Measurements from ENCODE around the gene KDELR3.
"Not testable (repeated sequence)": the region's sequence is repeated elsewhere in the genome, so short reads cannot be mapped to it uniquely, and the experiment has no call there.

The KDELR3 gene

GRCh38 chr22:38456272-38456835 lies 11.5 kb upstream of the KDELR3 start:
- no peak for DNase-seq (ENCODE audit: low read depth in 2 of 2)

- DNase-seq (ENCODE audit: low read depth in 2 of 2), result no peak
Measured at GRCh38 chr22:38456841-38457699, 10.8 kb upstream of the KDELR3 start.

GRCh38 chr22:38460426-38460840 lies 7.5 kb upstream of the KDELR3 start:
- no peak for DNase-seq (ENCODE audit: low read depth in 2 of 2)

DNA sequence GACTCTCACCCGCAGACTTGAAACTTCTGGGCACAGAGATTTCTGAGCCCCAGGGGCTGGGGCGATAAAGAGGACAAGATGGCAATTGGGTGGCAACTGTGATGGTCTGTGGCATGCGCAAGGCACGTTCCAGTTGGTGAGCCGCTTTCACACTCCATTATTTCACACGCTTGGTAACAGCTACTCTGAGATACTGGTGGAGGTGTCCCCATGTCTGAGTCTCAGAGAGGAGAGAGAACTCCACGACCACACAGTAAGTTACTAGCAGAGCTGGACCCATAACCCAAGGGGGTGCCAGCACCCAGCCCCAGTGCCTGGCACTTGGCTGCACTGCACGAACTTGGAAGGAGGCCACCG lies 6.9 kb upstream of the KDELR3 start:
- no peak for DNase-seq (ENCODE audit: low read depth in 2 of 2)

DNA sequence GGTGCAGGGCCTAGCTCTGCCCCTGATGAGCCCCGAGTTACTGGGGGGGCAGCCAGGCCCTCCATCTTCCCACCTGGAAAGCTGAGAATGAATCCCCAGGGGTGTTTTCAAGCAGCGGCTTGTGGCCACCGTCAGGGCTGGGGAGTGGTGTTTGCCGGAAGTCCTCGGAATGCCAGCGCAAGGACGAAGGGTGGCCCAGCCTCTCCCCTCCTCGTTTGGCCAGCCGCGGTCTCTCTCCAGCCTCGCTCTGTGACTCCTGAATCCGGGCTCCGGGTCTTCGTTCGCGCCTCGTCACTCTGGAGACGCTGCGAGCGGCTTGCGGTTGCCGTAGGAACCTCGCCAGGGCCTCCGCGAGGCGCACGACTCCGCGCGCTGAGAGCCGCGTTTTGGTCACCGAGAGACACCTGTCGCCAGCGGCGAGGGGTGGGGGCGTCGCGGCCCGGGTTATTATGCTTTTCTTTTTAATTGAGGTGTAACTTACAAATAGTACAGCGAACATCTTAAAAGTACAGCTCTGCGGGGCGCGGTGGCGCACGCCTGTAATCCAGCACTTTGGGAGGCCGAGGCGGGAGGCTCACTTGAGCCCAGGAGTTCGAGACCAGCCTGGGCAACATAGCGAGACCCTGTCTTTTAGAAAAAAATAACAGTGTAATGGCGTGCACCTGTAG lies 6.3 kb upstream of the KDELR3 start:
- DNase-seq (ENCODE audit: low read depth in 2 of 2), result peak in 1 of 2 donors; percentile 22

- DNase-seq (ENCODE audit: low read depth in 2 of 2), result no peak
Measured at GRCh38 chr22:38462960-38463784, 4.7 kb upstream of the KDELR3 start.

- no peak for DNase-seq (ENCODE audit: low read depth in 2 of 2)
Measured at GRCh38 chr22:38464992-38465672, 2.8 kb upstream of the KDELR3 start.

DNA sequence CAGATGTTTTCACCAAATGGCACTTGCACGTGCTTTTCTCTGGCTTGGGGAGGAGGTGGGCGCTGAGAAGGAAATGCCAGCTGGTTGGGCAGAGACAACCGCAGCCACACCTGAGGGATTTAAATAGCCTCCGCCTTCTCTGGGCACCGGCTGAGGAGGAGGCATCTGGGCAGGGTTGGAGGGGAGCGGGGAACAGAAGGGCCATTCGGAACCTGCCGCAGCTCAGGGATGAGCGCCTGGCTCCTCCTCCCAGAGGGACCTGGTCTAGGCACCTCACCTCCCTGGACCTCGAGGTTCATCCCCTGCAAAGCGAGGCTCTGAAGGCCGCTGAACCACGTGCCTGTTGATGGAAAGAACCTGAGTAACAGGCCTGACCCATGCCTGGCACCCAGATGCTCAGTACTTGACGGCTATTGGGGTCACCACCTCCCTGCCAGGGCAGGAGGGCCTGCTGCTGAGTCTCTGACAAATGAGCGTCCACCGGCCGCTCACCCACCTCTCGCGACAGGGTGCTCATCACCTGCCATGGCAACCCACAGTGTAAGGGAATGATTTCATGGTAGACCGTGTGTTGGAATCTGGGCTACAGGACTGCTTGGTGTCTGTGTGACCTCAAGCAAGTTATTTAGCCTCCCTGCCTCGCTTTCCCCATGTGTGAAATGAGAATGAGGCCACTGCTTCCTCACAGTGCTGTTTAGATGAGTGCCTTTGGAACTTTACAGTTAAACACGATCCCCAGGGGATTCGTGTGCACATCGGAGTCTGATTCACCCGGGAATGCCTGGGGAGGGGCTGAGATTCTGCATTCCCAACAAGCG lies 2.0 kb upstream of the KDELR3 start:
- no peak for DNase-seq (ENCODE audit: low read depth in 2 of 2)

DNA sequence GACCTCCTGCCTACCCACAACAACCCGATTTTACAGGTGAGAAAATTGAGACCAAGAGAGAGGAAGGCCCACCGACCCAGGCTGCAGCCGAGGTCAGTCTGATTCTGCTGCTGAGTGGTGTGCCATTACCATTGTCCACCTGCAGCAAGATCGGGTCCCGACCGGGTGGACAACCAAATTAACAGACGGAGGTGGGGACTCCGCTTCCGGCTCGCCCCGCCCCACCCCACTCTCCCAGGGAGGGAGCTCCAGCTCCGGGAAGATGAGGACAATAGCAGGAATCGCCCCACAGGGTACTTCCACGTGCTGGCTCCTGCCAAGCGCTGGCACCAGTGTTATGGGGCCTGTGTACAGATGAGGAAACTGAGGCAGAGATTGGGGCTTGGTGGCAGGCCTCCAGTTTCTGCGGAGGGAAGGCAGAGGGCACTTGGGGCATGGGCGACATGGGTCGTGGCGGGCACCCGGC lies 425 bp upstream of the KDELR3 start:
- no peak for DNase-seq (ENCODE audit: low read depth in 2 of 2)

- no peak for DNase-seq (ENCODE audit: low read depth in 2 of 2)
Measured at GRCh38 chr22:38468443-38469305, 778 bp downstream of the KDELR3 start.

DNA sequence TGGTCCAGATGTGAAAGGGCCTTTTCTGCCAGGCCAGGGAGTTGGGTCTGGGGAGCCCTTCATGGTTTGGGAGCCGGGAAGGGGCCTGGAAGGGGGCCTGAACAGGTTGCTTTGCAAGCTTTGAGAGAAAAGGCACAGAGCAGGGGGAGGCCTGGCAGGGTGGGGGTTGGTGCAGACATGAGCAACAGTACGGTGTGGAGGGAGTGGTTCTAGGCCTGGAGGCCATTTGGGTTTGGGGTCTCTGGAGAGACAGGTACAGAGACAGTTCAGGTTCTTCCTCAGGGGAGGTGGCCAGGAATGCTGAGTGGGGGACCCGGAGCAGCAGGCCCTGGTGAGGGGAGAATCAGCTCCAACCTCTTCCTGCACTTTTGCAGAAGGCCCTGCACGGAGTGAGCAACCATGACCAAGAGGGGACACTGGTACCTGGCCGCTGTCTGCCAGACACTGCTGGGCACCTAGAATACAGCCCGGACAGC lies 1.4 kb downstream of the KDELR3 start:
- DNase-seq (ENCODE audit: low read depth in 2 of 2), result no peak

DNA sequence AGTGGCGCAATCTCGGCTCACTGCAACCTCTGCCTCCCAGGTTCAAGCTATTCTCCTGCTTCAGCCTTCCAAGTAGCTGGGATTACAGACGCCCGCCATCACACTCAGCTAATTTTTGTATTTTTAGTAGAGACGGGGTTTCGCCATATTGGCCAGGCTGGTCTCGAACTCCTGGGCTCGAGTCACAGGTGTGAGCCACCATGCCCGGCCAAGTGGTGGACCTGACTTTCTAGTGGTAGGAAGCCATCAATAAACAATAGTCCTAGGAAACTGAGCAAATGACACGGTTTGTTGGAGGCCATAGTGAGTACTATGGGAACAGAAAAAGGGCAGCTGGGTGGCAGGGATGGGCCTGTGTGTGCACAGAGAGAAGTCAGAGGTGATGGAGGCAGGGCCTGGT lies 2.3 kb downstream of the KDELR3 start:
- DNase-seq (ENCODE audit: low read depth in 2 of 2), result not testable (repeated sequence)

GRCh38 chr22:38471237-38471636 lies 3.3 kb downstream of the KDELR3 start:
- no peak for DNase-seq (ENCODE audit: low read depth in 2 of 2)

DNA sequence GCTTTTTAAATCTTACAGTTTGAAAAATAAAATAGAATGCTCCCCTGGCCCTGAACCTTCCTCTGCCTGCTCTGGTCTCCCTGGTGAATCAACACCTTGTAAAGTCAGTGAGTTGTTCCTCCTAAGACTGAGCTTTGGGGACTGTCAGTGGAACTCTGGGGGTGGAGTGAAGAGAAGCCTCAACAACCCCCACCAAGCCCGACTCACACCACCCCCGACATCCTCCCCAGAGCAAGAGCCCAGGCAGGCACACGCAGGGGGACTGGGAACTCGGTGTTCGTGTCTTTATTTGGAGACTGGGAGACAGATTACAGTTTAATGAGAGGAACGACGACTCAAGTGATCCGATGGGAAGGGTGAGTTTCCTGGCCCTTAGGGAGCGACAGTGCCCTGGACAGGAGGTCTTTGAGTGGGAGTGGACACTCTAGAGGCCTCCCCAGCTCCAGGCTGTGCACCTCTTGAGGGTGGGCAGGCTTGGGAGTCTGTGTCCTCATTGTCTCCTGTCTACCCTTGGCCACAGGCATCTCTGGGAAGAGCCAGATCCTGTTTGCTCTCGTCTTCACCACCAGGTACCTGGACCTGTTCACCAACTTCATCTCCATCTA lies 6.2 kb downstream of the KDELR3 start:
- no peak for DNase-seq (ENCODE audit: low read depth in 2 of 2)

DNA sequence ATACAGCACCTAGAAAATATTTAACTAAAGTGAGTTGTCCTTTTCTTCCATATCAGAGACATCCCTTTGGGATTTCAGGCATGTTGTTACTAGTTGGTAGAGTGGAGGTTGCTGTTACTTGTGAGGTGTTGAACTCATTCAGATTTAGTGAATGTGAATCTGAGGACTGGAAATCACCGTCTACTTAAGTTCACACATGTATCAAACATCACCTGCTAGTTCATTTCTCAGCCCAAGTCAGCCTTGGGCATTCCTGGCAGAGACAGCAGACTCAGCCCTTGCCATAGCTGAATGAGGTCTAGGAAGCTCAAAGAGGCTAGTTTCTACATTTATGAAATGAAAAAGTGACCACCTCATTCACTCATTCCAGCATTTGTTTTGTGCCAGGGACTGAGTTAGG lies 9.7 kb downstream of the KDELR3 start:
- DNase-seq (ENCODE audit: low read depth in 2 of 2), result no peak

DNA sequence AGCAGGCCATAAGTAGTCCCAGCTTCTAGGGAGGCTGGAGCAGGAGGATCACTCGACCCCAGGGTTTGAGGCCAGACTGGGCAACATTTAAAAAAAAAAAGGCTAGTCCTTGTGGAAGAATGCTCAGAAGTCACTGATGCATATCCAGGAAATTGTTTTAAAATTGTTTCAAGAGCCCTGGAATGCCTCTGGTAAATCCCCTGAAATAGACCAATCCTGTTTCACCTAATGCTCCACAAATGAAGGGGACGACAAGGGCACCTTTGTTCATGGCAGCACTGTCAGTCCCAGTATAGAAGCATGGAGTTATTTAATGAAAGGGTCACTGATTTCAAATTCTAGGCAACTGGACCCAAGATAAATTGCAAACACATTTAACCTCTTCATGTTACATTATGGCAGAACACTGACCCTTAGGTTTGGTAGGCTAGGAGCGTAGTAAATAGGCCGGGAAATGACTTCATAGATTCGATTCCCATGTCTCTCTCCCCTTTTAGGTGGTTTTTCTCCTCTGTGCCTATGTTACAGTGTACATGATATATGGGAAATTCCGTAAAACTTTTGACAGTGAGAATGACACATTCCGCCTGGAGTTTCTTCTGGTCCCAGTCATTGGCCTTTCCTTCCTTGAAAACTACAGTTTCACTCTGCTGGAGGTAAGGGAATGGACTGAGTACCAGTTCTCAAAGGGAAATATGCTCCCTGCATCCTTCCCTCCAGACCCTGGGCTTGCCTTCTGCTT lies 11.4 kb downstream of the KDELR3 start:
- no peak for DNase-seq (ENCODE audit: low read depth in 2 of 2)

- DNase-seq (ENCODE audit: low read depth in 2 of 2), result no peak
Measured at GRCh38 chr22:38481162-38481870, 13.4 kb downstream of the KDELR3 start.

All from stimulated activated CD4-positive, alpha-beta T cell treated with anti-CD3 and anti-CD28 coated beads, Interleukin-1b, Interleukin-23, amount 100 ng/mL, for 1 hour (primary cell).